Astrocyte (in vitro differentiated cells and primary cell): ENCODE measurements around the gene PLXND1. TPM values are rescaled to one million over a fixed set of nuclear protein-coding genes. Genes with fewer than 3 reads are reported as not detected.

Experiments
- DNase-seq: peaks from one replicate; pipeline ENCODE4 v3.0.0-alpha.2; 2010; ENCODE audit warnings: low read depth
- FAIRE-seq: peaks from 2 replicates; lab custom pipeline; 2011; peaks lifted over from hg19 to GRCh38; lab: Jason Lieb, UNC
- H2AFZ ChIP-seq: 2 replicates; pipeline ENCODE4 v1.6.0; 2012; ENCODE audit warnings: low read depth, low read length, inconsistent platforms
- H3K27ac ChIP-seq: 2 replicates; pipeline ENCODE4 v1.5.1; 2011; ENCODE audit warnings: low read depth, low read length, inconsistent platforms
- H3K27me3 ChIP-seq: 2 replicates; pipeline ENCODE4 v1.6.0; 2011; ENCODE audit warnings: low read length, inconsistent platforms; ENCODE audit not compliant: insufficient read depth
- H3K36me3 ChIP-seq: 2 replicates; pipeline ENCODE4 v1.5.1; 2011; ENCODE audit warnings: low read length, inconsistent platforms; ENCODE audit not compliant: insufficient read depth
- H3K4me1 ChIP-seq: 2 replicates; pipeline ENCODE4 v1.5.1; 2011; ENCODE audit warnings: low read length, inconsistent platforms; ENCODE audit not compliant: insufficient read depth
- H3K4me2 ChIP-seq: 2 replicates; pipeline ENCODE4 v1.6.0; 2012; ENCODE audit warnings: low read length, inconsistent platforms
- H3K4me3 ChIP-seq: 2 replicates; pipeline ENCODE4 v1.5.1; 2011; ENCODE audit warnings: low read depth, mild to moderate bottlenecking, low read length, inconsistent platforms; ENCODE audit not compliant: insufficient read depth
- H3K79me2 ChIP-seq: 2 replicates; pipeline ENCODE4 v1.6.0; 2012; ENCODE audit warnings: mild to moderate bottlenecking, low read length, inconsistent platforms; ENCODE audit not compliant: insufficient read depth
- H3K9ac ChIP-seq: 2 replicates; pipeline ENCODE4 v1.6.0; 2012; ENCODE audit warnings: mild to moderate bottlenecking, low read length, inconsistent platforms
- H3K9me3 ChIP-seq: 2 replicates; pipeline ENCODE4 v1.5.1; 2012; ENCODE audit warnings: low read depth, mild to moderate bottlenecking, low read length, inconsistent platforms; ENCODE audit not compliant: insufficient read depth
- H4K20me1 ChIP-seq: 2 replicates; pipeline ENCODE4 v1.6.0; 2012; ENCODE audit warnings: low read length, inconsistent platforms; ENCODE audit not compliant: insufficient read depth
- H3K27ac Mint-ChIP-seq: one replicate; pipeline ENCODE4 v1.8.0; 2021; ENCODE audit warnings: mild to moderate bottlenecking, mixed read lengths; ENCODE audit not compliant: unreplicated experiment
- H3K27me3 Mint-ChIP-seq: one replicate; pipeline ENCODE4 v1.8.0; 2021; ENCODE audit warnings: low read depth, mixed read lengths; ENCODE audit not compliant: unreplicated experiment
- H3K36me3 Mint-ChIP-seq: one replicate; pipeline ENCODE4 v1.8.0; 2021; ENCODE audit warnings: low read depth, mixed read lengths; ENCODE audit not compliant: unreplicated experiment
- H3K4me1 Mint-ChIP-seq: one replicate; pipeline ENCODE4 v1.8.0; 2021; ENCODE audit warnings: low read depth, mixed read lengths; ENCODE audit not compliant: unreplicated experiment
- H3K4me3 Mint-ChIP-seq: one replicate; pipeline ENCODE4 v1.8.0; 2021; ENCODE audit warnings: mild to moderate bottlenecking, moderate library complexity, mixed read lengths; ENCODE audit not compliant: unreplicated experiment
- H3K9me3 Mint-ChIP-seq: one replicate; pipeline ENCODE4 v1.8.0; 2021; ENCODE audit warnings: mild to moderate bottlenecking, mixed read lengths; ENCODE audit not compliant: unreplicated experiment
- CTCF ChIP-seq: IDR thresholded peaks from 2 replicates; pipeline ENCODE4 v1.5.1; 2011; ENCODE audit warnings: low read depth, mild to moderate bottlenecking, inconsistent platforms, low read length, moderate library complexity; ENCODE audit not compliant: insufficient read depth
- EZH2 ChIP-seq: IDR thresholded peaks from 2 replicates; pipeline ENCODE4 v1.6.1; 2012; ENCODE audit warnings: mild to moderate bottlenecking, low read length, inconsistent platforms; ENCODE audit not compliant: insufficient read depth
- total RNA-seq: library from RNA; stranded (reverse); gene quantifications from 2 replicates; pipeline ENCODE4 v1.2.1, GENCODE V29; 2021

The PLXND1 gene
- total RNA-seq, 1 donor from 2014 or later: 184 TPM

GRCh38 chr3:129543156-129543790 lies 63.2 kb downstream of the PLXND1 start, which contains the start of gene H1-8:
Gene H1-8 (plus strand): TSS chr3:129543175. CDS start chr3:129543219, 44 bp downstream.
- no peaks in the 10 kb centered on the region for H3K4me1 ChIP-seq
- Mint-ChIP-seq H3K4me3 (no peak within 1 kb of the TSS), H3K27me3 (peaks cover 4% of the 10 kb centered on the region), H3K4me1 (peaks cover 5% of the 10 kb centered on the region), H3K9me3 (no peaks in the 10 kb centered on the region), H3K36me3 (no peaks in the 10 kb centered on the region), H3K27ac (no peak within 1 kb of the TSS)
- no peak within 1 kb of the TSS for H3K27ac ChIP-seq
- H3K36me3 ChIP-seq: no peaks in the 10 kb centered on the region
- FAIRE-seq (no peak), DNase-seq (no peak)
- H4K20me1 ChIP-seq: no peaks in the 10 kb centered on the region
- H2AFZ ChIP-seq: no peak within 1 kb of the TSS
- H3K79me2 ChIP-seq: no peaks in the 10 kb centered on the region
- no peak within 1 kb of the TSS for H3K4me3 ChIP-seq
- H3K27me3 ChIP-seq: no peaks in the 10 kb centered on the region
- no peaks in the 10 kb centered on the region for H3K9me3 ChIP-seq
- no peak within 1 kb of the TSS for H3K4me2 ChIP-seq
- TF ChIP-seq EZH2: no peak
- H3K9ac ChIP-seq: no peak within 1 kb of the TSS

DNA sequence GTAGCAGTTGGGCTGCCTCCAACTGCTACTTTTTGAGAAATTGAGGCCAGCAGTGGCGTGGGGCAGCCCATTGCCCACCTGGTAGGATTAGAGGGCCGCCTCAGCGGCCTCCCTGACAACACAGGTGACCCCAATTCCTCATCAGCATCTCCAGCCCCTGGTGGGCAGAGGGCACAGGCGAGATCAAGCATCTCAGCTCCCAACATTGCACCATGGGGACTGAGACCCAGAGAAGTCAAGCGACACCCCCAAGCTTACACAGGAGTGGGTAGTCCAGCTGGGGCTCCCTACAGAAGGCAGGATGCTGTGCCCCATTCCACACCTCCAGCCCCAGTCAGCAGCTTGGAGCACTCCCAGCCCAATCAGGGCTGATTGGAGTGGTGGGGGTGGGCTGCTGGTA lies 63.7 kb downstream of the PLXND1 start:
- no peak overlapping the region for H3K27ac Mint-ChIP-seq
- Histone ChIP-seq H3K27me3 (no peaks in the 10 kb centered on the region), H3K79me2 (no peaks in the 10 kb centered on the region), H3K4me1 (no peaks in the 10 kb centered on the region), H3K36me3 (no peaks in the 10 kb centered on the region), H3K27ac (no peak overlapping the region), H3K9me3 (no peaks in the 10 kb centered on the region), H3K4me3 (no peak overlapping the region), H3K4me2 (no peak overlapping the region), H2AFZ (no peak overlapping the region), H4K20me1 (no peaks in the 10 kb centered on the region), H3K9ac (no peak overlapping the region)
- peaks cover 5% of the 10 kb centered on the region for H3K4me1 Mint-ChIP-seq
- TF ChIP-seq CTCF: no peak
- no peaks in the 10 kb centered on the region for H3K9me3 Mint-ChIP-seq
- H3K36me3 Mint-ChIP-seq: no peaks in the 10 kb centered on the region
- H3K4me3 Mint-ChIP-seq: no peak overlapping the region
- DNase-seq: no peak
- peaks cover 7% of the 10 kb centered on the region for H3K27me3 Mint-ChIP-seq
- FAIRE-seq: no peak

- Mint-ChIP-seq H3K9me3 (no peaks in the 10 kb centered on the region), H3K36me3 (no peaks in the 10 kb centered on the region), H3K4me3 (no peak overlapping the region), H3K4me1 (peaks cover 5% of the 10 kb centered on the region), H3K27ac (no peak overlapping the region), H3K27me3 (peaks cover 7% of the 10 kb centered on the region)
- Histone ChIP-seq H2AFZ (no peak overlapping the region), H3K27me3 (no peaks in the 10 kb centered on the region), H3K27ac (no peak overlapping the region), H3K9me3 (no peaks in the 10 kb centered on the region), H3K79me2 (no peaks in the 10 kb centered on the region), H3K4me3 (no peak overlapping the region), H4K20me1 (no peaks in the 10 kb centered on the region), H3K4me2 (no peak overlapping the region), H3K36me3 (no peaks in the 10 kb centered on the region), H3K9ac (no peak overlapping the region), H3K4me1 (no peaks in the 10 kb centered on the region)
- DNase-seq (no peak), FAIRE-seq (no peak)
- no peak for TF ChIP-seq EZH2
Observed at GRCh38 chr3:129540776-129541516, 65.5 kb downstream of the PLXND1 start.
